Endothelial cell (in vitro differentiated cells): Measurements from ENCODE around the gene PID1. TPM values are rescaled to one million over a fixed set of nuclear protein-coding genes. Genes with fewer than 3 reads are reported as not detected.
"Not testable (repeated sequence)": the region's sequence is repeated elsewhere in the genome, so short reads cannot be mapped to it uniquely, and the experiment has no call there.

Experiments
- DNase-seq: peaks from one replicate; pipeline ENCODE4 v3.0.0; 2021; ENCODE audit warnings: low spot score
- H3K27ac Mint-ChIP-seq: one replicate; pipeline ENCODE4 v1.8.0; 2021; ENCODE audit warnings: mixed read lengths, inconsistent platforms; ENCODE audit not compliant: unreplicated experiment
- H3K27me3 Mint-ChIP-seq: one replicate; pipeline ENCODE4 v1.8.0; 2021; ENCODE audit warnings: mild to moderate bottlenecking, moderate library complexity, mixed read lengths, inconsistent platforms; ENCODE audit not compliant: unreplicated experiment
- H3K36me3 Mint-ChIP-seq: one replicate; pipeline ENCODE4 v1.8.0; 2021; ENCODE audit warnings: mild to moderate bottlenecking, low read depth, mixed read lengths, inconsistent platforms; ENCODE audit not compliant: unreplicated experiment
- H3K4me1 Mint-ChIP-seq: one replicate; pipeline ENCODE4 v1.8.0; 2021; ENCODE audit warnings: mild to moderate bottlenecking, mixed read lengths, inconsistent platforms; ENCODE audit not compliant: unreplicated experiment
- H3K4me3 Mint-ChIP-seq: one replicate; pipeline ENCODE4 v1.8.0; 2021; ENCODE audit warnings: mild to moderate bottlenecking, mixed read lengths, inconsistent platforms; ENCODE audit not compliant: unreplicated experiment
- H3K9me3 Mint-ChIP-seq: one replicate; pipeline ENCODE4 v1.8.0; 2021; ENCODE audit warnings: mixed read lengths, inconsistent platforms; ENCODE audit not compliant: unreplicated experiment
- total RNA-seq: library from RNA; stranded (reverse); fragmentation: NEBNext Ultra II Directional; extraction: Animal tissue kit (Norgen Biotek cat#: 25700); gene quantifications from one replicate; pipeline ENCODE4 v1.2.1, GENCODE V29; 2021; ENCODE audit not compliant: unreplicated experiment
- TF ChIP-seq, protein P1 (sequence below): fragments of 200-600 bp; sonication (generic); IDR thresholded peaks from one replicate; pipeline ENCODE4 v1.5.0; 2021; ENCODE audit warnings: antibody characterized with exemption; ENCODE audit not compliant: unreplicated experiment

The PID1 gene
- total RNA-seq, 1 donor from 2014 or later, result not detected

- Mint-ChIP-seq H3K9me3 (no peaks in the 10 kb centered on the region), H3K4me1 (no peaks in the 10 kb centered on the region), H3K4me3 (no peak overlapping the region), H3K27ac (no peak overlapping the region), H3K36me3 (no peaks in the 10 kb centered on the region), H3K27me3 (peaks cover 2% of the 10 kb centered on the region)
- TF ChIP-seq, protein P1, sequence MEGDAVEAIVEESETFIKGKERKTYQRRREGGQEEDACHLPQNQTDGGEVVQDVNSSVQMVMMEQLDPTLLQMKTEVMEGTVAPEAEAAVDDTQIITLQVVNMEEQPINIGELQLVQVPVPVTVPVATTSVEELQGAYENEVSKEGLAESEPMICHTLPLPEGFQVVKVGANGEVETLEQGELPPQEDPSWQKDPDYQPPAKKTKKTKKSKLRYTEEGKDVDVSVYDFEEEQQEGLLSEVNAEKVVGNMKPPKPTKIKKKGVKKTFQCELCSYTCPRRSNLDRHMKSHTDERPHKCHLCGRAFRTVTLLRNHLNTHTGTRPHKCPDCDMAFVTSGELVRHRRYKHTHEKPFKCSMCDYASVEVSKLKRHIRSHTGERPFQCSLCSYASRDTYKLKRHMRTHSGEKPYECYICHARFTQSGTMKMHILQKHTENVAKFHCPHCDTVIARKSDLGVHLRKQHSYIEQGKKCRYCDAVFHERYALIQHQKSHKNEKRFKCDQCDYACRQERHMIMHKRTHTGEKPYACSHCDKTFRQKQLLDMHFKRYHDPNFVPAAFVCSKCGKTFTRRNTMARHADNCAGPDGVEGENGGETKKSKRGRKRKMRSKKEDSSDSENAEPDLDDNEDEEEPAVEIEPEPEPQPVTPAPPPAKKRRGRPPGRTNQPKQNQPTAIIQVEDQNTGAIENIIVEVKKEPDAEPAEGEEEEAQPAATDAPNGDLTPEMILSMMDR, result no peak
- DNase-seq, result no peak
These were observed 189.7 kb downstream of the PID1 start for GRCh38 chr2:229081411-229081810.

DNA sequence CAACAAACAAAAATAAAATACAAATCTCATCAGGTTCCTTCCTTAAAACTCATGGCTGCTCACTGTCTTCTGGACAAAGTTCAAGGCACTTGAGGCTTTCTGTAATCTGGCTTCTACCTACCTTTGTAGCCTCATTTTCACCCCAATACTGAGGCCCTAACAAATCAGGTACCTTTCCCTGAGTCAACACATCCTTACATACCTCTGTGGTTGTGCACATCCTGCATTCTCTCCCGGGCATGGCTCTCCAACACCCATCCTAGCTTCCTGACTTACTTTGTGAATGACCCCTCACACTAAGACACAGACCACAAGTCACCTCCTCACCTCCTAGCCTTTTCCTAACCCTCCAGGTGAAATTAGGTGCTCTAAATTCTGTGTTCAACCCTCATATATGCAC, 190.9 kb downstream of the PID1 start:
- H3K4me1 Mint-ChIP-seq, result no peaks in the 10 kb centered on the region
- no peaks in the 10 kb centered on the region for H3K9me3 Mint-ChIP-seq
- no peaks in the 10 kb centered on the region for H3K36me3 Mint-ChIP-seq
- peaks cover 4% of the 10 kb centered on the region for H3K27me3 Mint-ChIP-seq
- H3K27ac Mint-ChIP-seq, result no peak overlapping the region
- no peak for DNase-seq
- TF ChIP-seq, protein P1, result no peak
- no peak overlapping the region for H3K4me3 Mint-ChIP-seq

DNA sequence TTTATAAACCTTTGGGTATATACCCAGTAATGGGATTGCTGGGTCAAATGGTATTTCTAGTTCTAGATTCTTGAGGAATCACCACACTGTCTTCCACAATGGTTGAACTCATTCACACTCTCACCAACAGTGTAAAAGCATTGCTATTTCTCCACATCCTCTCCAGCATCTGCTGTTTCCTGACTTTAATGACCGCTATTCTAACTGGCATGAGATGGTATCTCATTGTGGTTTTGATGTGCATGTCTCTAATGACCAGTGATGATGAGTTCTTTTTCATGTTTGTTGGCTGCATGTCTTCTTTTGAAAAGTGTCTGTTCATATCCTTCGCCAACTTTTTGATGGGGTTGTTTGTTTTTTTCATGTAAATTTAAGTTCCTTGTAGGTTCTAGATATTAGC, 194.2 kb downstream of the PID1 start:
- not testable (repeated sequence) for H3K36me3 Mint-ChIP-seq, DNase-seq, H3K27me3 Mint-ChIP-seq, H3K4me3 Mint-ChIP-seq, H3K27ac Mint-ChIP-seq, H3K9me3 Mint-ChIP-seq, H3K4me1 Mint-ChIP-seq

DNA sequence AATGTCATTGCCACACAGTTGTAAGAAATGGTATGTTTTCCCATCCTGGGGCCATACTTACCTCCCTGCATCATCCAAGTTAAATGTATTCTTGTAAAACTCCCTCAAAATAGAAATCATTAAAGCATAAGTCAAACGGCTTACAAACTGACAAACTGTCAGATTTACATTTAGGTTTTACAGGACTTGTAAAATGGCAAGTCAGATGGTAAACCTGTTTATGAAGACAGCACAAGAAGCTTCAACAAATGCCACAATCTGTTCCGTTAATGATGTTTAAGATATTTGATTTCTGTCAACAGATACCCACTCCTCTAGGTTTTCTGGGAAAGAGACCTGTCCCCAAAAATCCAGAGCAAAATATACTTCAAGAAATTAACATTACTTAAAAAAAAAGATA, 197.2 kb downstream of the PID1 start:
- Mint-ChIP-seq H3K4me3 (no peak overlapping the region), H3K27me3 (peaks cover 4% of the 10 kb centered on the region), H3K27ac (no peak overlapping the region), H3K9me3 (no peaks in the 10 kb centered on the region), H3K36me3 (no peaks in the 10 kb centered on the region), H3K4me1 (no peaks in the 10 kb centered on the region)
- DNase-seq, result no peak
- TF ChIP-seq, protein P1, result no peak

GRCh38 chr2:229071292-229071976, 199.7 kb downstream of the PID1 start:
- no peaks in the 10 kb centered on the region for H3K9me3 Mint-ChIP-seq
- TF ChIP-seq, protein P1, result no peak
- H3K27me3 Mint-ChIP-seq, result peaks cover 2% of the 10 kb centered on the region
- no peaks in the 10 kb centered on the region for H3K36me3 Mint-ChIP-seq
- no peaks in the 10 kb centered on the region for H3K4me1 Mint-ChIP-seq
- DNase-seq, result no peak
- no peak overlapping the region for H3K4me3 Mint-ChIP-seq
- H3K27ac Mint-ChIP-seq, result no peak overlapping the region
